HG03520 (cell line): ENCODE measurements around the gene ARAP3.

ENCODE experiments used
- ATAC-seq: cut with Tn5 transposase; IDR thresholded peaks from one replicate; pipeline ENCODE4 v1.9.1; 2021; ENCODE audit warnings: mild to moderate bottlenecking, moderate library complexity; ENCODE audit not compliant: unreplicated experiment

ARAP3 gene

DNA sequence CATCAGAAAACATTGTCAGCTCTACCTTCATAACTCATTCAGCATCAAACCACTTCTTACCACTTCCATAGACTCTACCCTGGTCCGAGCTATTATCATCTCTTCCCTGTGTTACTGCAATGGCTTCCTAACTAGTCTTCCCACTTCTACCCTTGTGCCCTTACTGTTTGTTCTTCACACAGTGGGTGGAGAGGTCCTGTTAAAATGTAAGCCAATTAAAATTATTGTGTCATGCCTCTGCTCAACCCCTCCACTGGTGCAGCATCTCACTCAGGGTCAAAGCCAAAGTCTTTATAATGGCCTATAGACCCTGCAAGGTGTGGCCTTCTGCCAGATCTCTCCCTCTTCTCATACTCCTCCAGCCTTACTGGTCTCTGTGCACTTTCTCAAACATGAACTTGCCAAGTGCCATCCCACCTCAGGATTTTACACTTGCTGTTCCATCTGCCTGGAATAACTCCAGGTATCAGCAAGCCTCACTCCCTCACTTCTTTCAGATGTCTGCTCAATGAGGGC is 22.8 kb upstream of the ARAP3 start:
- ATAC-seq: no peak

DNA sequence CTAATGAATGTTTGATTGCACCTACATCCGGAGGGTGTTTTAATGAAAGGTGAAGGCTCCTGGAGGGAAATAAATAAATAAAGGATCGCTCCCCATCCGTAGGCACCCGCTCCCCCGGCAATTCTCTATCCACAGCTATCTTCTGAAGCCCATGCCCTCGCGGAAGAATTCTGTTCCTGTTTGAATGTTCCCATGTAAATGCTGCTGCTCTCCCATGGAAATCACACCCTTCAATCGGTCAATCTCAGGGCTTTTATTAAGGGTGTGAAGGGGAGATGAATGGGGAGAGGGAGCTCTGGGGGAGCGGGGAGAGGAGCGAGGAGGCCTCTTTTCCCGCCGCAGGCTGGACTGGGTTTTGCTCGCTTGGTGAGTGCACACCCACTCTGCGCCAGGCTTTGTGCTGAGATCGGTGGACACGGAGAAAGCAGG is 21.1 kb upstream of the ARAP3 start:
- ATAC-seq: no peak

DNA sequence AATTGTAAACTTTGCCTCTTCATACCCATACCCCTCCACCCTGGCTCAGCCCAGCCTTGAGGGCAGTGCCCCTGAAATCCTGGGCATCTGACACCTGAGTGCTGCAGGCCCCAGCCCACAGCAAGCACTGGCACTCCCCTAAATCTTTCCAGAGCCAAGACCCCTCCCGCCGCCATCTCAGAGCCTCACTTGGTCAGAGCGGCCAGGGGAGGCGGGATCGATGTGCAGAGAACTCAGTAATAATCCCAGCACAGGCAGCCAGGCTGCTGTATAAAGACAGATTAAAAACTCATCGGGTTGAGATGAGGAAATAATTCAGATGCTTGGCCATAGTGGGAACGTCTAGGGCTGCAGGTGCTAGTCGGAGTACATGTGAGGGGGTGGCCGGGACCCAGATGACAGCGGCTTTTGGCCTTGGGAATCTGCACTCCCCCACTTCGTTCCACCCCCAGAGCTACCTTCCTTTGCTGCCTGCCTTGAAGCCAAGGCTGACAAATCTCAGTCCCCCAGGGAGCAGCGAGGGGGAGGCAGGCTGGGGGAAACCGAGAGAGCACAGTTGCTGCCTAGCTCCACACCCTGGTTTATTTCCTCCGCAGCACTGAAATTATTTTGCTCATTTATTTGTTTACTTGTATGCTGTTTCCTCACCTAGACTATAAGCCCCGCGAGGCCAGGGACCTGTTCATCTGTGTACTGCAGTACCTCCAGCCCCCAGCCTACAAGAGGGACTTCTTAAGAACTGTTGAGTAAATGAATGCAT is 19.5 kb upstream of the ARAP3 start:
- ATAC-seq: no peak

DNA sequence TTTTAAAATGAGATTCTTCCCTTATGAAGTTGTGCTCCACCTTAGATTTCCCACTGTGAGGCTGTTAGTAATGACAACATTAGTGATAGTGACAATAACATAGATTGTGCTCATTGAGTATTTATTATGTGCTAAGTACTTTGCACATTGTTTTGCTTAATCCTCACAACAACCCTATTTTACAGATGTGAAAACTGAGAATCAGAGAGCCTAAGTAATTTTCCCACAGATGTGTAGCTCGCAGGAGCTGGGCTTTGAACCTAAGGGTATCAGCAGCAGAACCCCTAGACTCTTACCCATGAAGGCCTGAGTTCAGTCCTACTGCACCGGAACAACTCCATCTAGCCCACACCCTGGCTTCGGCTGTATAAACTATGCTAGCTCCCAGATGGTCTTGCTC is 15.6 kb upstream of the ARAP3 start:
- no peak for ATAC-seq

DNA sequence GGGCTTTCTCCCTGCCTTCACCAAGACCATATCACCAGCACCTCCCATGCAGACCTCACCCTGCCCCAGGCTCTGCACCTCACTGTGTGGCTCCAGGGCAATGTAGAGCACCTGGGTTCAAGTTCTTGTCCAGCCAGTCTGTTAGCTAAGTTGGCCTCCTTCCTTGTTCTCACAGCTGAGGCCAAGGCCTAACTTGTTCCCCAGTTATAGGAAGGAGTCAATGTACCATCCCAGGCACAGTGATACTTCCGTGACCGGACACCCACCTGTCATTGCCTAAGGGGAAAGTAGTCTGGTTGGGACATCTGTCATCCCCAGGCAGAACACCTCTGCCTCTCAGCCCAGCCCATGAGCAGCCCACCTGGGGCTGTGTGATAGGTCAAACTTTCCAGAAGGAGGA is 14.4 kb upstream of the ARAP3 start:
- ATAC-seq: no peak

DNA sequence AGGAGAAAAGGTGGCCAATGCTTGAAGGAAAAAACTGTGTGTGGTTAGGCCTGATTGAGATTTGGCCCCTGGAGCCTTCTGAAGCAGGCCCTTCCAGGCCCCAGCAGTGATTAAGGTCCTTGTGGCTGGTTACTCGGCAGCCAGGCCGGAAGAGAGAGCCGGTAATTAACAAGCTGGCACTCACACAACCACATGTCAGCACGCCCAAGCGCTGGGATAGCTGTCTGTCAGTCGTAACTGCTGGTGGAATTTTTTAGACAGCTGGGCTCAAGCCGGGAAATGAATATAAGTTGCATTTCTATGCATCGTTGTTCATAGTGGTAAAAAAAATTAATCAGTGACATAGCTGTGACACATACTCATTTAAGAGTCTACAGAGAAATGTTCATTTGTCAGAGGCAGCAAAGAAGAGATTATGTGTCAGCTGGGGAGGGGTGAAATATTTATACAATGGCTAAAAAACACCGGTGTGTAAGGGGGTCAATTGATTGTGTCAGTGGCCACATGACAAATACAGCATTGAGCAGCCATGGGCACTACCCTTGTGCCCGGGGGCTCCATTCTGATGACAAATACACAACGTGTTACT is 13.7 kb upstream of the ARAP3 start:
- ATAC-seq: no peak

DNA sequence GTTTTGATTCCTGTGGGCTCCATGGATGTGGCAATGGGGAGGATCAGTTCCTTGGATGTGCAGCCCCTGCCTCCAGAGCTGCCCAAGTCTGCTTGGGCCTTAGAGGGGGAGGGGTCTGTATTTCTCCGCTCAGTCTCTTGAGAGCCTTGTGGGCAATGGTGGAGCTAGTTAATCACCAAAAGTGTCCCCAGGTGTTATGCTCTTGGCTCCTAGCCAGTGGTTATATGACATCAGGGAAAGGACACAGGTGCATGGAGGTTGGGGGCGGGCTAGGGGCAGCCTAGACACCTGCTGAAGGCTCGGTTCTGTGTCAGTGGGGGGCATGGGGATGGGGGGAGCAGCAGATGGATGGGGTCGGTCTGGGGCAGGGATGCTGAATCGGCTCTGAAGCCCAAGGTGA is 12.4 kb upstream of the ARAP3 start:
- ATAC-seq: no peak

DNA sequence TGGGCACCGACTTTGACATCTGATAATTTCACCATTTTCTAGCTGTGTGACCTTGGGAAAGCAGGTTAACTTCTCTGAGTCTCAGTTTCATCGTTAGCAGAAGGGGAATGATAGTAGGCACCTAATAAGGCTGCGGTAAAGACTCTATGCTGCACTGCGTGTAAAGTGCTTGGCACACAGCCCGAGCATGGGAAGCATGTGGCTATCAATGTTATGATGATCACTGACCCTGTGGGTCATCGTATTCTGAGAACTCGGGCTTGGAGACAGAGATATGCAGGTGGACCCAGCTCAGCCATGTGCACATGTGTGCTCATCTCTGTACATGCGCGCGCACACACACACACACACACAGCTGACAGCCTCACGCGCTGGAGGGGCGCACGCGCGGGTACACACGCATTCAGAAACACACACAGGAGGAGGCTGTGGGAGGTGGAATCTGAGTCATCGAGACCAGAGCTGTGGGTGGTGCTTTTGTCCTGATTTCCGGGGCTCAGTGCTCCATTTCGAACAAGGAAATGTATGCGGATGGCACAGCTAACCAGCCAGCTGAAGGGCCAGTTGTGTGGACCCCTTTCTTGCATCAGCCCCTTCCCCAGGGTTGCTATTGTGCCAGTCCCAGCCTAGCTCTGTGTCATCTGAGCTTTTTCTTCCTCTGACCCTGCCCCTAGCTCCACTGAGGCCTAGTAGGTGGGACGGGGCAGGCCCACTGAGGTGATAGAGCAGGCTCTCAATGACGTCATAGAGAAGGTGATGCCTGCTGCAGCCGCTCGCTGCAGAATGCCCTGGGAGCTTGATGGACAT is 11.1 kb upstream of the ARAP3 start:
- ATAC-seq: no peak

DNA sequence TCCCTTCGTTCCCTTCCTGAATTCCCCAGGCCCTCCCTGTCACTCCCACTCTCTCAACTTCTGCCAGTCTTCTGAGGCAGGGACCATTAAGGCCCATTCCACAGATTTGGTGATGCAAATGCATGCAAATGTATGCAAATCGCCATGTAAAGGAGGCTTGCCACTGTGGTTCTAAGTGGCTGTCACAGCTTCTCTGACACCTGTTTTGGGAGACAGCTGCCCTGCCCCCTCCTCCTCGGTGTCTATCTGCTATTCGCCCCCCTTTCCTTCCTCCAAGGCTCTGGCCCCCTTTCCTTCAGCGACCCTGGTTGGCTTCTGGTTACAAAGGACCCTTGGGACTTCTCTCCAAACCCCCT is 10.5 kb upstream of the ARAP3 start:
- ATAC-seq: no peak

DNA sequence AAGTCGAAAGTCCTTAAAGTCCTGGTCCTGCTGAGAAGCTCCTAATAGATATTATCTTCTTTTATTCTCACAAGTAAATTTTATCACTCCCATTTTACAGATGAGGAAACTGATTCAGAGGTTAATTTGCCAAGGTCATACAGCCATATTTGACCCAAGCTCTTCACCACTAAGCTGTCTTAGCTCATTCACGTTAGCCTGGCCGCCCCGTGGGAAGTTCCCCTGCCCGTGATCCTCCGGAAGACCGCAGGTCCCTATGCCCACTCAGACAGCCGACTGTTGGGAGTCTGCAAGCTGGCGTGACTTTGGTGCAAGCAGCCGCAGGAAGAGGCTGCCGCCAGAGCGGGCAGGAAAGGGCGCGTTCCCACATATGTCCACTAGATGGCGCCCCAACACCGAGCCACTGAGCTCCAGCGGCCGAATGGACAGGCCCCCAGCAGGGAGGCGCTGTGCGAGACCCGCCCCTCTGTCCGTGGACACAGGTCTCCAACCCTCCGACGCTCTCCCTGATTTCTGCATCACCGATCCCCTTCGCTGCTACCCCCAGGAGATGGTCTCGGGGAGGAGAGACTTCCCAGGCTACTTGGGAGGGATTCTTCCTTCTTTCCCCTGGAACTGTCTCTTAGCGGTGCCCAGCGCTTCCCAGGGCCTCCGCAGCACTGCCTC is 10.0 kb upstream of the ARAP3 start:
- ATAC-seq: peak; percentile 80

DNA sequence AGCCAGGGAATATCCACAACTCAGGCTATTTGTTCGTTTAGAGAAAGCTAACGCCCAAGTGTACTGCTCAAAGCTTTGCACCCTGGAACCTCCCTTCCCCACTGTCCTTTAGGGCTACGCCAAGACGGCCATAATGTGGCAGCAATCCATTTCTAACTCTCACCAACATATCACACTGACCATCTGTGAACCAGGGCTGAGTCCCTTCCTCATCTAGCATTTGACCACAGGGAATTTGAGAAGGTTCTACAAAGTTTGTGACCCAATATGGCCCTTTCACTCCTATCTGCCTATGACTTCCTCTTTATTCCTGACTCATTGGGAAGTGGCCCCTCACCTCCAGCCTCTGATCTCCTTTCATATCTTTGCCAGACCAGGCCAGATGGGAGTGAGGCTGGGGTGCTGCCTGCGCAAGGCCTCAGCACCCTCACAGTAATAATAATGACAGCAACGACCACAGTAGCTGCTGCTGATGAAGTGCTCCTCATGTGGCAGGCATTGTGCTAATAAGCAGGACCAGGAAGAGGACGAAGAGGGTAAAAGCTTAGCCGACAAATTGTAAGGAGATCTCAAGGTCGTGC is 9.3 kb upstream of the ARAP3 start:
- ATAC-seq: no peak

DNA sequence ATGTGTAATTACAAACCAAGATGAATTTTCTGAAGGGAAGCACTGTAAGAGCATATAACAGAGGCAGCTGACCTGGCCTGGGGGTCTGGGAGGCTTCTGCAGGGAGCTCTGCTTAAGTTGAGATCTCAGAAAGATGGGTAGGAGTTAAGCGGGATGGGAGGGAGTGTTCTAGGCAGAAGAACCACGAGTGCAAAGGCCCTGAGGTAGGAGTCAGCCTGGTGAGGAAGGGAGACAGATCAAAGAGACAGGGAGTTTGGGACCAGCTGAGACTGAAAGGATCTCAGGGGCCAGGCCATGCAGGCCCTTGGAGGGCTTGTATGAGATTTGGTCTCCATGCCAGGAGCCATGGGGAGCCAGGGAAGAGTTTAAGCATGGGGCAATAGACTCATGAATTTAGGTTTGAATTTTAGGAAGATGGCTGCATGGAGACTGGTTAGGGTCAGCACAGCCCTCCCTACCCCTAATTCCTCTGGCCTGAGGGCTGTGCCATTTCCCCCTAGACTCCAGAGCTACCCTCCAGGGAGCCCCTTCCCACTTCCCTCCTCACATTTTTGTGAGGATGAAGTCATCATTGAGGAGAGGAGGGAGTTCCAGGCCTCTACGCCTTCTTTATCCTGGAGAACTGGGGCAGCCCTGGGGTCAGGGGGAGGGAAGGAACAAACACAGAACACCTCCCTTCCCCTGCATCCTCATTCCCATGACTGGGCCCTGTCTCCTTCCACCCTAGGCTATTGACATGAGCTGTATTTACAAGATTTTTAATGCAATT is 4.8 kb upstream of the ARAP3 start:
- ATAC-seq: no peak

DNA sequence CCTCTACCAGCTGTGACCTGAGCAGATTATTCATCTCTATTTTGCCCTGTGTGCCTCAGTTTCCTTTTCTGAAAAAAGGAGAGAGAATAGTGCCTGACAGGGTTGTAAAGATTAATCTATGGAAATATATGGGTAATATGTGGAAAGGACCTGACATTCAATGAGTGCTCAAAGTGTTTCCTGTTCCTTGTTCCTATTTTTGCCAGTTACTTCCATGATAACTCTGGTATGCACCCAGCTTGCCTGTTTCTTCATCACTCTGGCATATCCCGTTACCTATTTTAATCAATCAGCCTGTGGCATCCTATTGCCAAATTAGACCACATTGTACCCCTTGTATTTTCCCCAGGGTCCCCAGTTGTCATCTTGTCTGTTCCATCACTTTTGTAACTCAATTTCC is 3.6 kb upstream of the ARAP3 start:
- ATAC-seq: no peak

DNA sequence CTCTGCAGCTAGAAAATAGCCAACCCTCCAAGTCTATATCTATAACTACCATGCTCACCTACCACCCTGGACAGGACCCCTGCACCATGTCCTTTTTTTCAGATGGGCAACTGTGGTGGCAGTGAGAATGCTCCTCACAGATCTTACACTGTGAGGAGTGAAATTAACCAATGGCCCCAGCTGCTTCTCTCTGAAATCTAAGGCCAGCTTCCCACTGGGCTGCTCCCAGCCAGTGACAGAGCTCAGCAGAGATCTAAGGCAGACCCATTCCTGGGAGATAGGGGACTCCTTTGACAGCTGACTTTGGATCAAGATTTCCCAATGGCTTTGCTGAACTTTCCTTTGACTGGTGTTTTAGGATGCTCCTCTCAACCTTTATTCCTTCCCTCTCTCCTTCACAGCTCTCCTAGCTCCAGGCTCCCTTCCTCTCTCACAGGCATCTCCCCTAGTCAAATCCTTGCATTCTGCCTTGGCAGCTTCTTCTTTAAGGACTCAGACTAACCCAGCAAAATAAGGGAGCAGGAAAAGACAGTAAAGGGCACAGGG is 1.6 kb upstream of the ARAP3 start:
- no peak for ATAC-seq

DNA sequence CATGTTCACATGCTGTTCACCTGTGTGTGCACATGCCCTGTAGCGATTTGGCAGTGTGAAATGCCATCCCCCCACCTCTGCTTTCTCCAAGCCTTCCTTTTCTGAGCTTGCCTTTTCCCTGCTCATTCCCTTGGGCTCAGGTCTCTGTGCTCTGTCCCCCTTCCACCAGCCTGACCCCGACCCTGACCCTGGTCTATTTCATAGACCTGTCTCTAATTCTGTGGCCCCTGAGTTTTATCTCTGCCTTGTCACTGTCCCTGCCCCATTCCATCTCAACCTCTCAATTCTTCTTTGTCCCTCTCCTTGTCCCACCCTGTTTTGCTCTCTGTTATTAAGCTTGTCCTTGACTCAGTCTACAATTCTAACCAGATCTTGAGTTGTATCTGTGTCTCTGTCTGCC is 735 bp downstream of the ARAP3 start:
- no peak for ATAC-seq

DNA sequence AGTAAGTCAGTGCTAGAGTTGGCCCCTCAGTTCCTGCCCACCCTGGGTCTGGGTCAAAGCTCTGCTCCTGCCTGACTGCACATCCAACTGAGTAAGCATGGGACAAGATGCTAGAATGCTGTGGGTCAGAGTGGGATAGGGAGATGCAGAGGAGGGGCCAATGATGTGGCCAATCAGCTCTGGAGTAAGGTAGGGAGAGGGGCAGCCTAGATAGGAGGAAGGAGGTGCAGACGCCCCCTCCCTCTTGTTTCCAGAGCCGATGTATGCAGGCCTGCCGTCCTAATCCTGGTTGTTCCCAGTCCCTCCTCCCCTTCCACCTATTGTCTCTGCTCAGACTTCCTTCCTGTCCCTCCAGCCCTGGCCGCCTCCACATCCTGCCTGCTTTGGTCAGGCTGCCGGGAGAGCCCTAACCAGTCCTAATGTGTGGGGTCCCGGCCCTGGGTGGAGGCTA is 1.3 kb downstream of the ARAP3 start:
- ATAC-seq: no peak

DNA sequence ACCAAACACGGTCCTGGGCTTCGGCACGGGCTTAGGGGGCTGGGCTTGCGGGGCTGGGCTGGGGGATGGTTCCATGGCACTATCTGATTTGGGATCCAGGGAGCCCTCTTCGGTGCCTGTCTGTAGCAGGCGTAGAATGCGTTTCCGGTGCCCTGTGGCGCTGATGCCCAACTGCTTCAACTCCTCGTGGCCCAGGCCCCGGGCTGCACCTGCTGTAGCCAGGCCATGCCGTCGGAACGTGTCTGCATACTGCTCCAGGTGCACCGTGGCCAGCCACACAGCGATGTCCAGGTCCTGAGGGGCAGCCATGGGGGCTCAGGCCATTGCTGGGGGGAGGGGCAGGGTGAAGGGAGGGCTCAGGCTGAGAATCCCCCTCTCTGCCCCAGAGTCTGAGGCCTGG is 1.9 kb downstream of the ARAP3 start:
- no peak for ATAC-seq

DNA sequence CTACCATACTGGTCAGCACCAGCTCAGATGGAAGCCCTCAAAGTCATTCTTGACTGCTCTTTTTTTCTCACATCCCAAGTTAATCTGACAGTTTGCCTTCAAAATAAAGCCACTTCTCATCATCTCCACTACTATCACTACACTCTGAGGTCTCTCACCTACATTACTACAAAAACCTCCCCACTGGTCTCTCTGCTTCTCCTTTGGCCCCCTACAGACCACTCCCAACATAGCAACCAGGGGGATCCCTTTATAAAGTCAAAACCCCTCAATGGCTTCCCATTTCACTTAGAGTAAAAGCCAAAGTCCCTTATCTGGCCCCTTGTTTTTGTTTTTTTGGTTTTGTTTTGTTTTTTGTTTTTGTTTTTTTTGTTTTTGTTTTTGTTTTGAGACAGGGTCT is 4.6 kb downstream of the ARAP3 start:
- ATAC-seq: no peak

DNA sequence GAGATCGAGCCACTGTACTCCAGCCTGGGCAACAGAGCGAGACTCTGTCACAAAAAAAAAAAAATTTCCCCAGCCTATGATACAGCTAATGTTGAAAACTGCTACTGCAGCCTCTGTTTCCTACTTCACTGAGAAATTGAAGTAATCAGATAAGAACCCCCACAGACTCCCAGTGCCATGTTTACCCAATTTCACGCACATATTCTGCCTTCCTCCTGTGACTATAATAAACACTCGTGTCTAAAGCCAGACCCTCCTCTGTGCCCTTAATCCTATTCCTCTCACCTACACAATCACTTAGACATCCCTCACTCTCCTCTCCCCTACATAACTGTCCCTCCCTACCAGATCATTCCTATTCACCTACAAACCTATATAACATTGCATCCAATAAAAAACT is 6.4 kb downstream of the ARAP3 start:
- ATAC-seq: no peak

DNA sequence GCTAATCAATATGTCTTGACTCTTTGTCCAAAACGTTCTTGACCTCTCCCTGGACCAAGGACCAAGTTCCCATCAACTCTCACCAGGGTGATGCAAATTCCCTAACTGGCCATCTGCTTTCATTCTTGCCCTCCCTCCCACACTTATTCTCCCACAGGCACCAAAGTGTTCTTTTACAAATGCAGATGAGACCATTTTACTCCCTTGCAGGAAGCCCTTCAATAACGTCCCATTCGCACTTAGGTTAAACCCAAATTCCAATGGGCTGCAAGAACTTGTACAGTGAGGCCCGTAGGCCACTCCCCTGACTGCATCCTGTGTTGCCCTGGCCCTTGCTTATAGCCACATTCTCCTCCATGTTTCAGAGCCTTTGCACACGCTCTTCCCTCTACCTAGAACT is 7.3 kb downstream of the ARAP3 start:
- ATAC-seq: no peak
